GM18507 (cell line): Measurements from ENCODE around the gene ZFP92.
A peak's percentile ranks its signal among the peaks of the same experiment; 100 is the strongest.

Experiments
- DNase-seq: peaks from one replicate; pipeline ENCODE4 v3.0.0; 2011; ENCODE audit warnings: low read depth; ENCODE audit not compliant: insufficient read length; ENCODE audit errors: extremely low spot score
- FAIRE-seq: peaks from 2 replicates; lab custom pipeline; 2011; peaks lifted over from hg19 to GRCh38; lab: Jason Lieb, UNC

The ZFP92 gene

DNA sequence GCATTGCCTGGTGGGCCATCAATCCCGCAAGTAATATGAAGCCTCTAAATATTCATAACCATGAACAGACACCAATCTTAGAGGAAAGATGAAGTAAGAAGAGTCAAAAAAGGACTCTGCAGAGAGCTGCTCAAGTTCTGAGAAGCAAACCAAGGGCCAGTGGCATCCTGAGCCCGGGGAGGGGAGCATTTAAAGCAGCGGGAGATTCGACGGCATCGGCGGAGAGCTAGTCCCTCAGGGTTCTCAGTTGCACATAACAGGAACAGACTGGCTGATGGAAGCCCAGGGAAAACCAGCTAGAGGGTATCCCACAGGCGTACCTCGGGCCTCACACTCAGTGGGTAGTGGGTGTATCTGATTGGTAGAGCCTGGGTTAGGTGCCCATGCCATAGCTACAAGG is 5.3 kb upstream of the ZFP92 start:
- DNase-seq (no peak), FAIRE-seq (no peak)

- FAIRE-seq (no peak), DNase-seq (no peak)
Observed at GRCh38 chrX:153406903-153407302, 4.4 kb upstream of the ZFP92 start.

GRCh38 chrX:153407736-153408135 is 3.5 kb upstream of the ZFP92 start:
- DNase-seq (no peak), FAIRE-seq (no peak)

DNA sequence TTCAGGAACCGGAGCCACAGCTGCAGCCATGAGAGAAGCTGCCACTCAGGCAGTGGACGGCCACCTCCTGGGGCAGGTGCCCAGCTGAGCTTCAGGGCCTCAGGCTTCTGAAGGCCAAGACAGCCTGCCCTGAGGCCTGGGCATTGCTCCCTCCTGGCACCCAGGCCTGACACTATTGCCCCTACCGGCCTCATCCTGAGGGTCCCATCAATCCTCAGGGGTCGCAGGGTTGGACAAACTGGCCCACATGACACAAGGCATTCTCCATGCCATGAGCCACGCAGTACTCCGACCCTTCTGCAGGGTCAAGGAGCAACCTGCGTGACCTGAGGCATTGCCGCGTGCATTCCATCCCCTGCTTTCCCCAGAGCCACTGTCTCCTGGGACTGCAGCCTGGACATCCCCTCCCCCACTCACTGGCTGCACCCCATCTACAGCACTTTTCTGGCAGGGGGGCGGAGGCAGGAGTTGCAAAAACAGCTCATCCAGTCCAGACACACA is 3.0 kb upstream of the ZFP92 start:
- FAIRE-seq = no peak
- DNase-seq = no peak

- DNase-seq (no peak), FAIRE-seq (no peak)
Observed at GRCh38 chrX:153408871-153409351, 2.4 kb upstream of the ZFP92 start.

GRCh38 chrX:153409414-153410101 is 1.7 kb upstream of the ZFP92 start:
- DNase-seq (no peak), FAIRE-seq (no peak)

- DNase-seq = no peak
- no peak for FAIRE-seq
Observed at GRCh38 chrX:153410373-153410772, 899 bp upstream of the ZFP92 start.

DNA sequence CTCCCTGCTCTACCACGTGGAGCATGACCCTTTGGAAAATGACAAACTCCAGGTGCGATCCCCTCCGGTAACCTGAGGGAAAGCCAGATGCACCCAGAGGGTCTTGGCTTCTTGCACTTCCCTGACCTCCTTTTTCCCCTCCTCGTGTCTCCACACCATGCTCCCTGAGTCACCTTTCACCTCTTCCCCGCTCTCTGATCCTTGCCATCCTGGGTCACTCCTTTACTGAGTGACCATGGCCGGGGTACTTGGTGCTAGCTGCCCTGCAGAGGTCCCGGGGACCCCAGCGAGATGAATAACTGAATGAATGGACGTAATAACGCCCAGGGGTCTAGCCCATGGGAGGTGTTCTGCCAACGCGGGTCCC is 401 bp upstream of the ZFP92 start:
- FAIRE-seq (no peak), DNase-seq (no peak)

DNA sequence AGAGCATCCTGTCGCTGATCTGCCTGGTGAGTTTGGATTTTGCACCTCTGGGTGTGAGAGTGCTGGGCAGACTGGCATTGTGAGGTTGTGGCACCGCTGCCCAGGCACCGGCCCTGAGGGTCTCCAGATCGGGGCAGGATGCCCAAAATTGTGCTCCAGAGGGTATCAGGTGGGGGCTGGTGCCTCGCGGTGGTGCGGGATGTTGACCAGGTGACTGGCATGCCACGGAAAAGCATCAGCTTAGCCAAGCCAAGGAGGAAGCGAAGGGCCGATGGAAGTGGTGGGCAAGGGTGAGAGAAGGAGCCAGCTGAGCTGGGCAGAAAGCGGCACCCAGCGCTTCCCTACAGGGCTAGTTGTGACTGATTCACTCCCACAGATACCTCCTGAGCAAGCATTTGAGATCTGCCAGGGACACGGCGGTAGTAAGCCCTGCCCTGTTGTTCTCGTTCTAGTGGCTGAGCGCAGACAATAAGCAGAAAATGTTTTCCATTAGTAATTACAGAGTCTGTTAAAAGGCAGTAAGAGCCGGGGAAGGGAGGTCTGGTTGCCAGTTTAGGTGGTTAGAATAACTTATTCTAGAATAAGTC is 809 bp downstream of the ZFP92 start:
- DNase-seq = no peak
- FAIRE-seq = no peak

GRCh38 chrX:153412746-153413720 is 1.8 kb downstream of the ZFP92 start:
- no peak for DNase-seq
- FAIRE-seq = no peak

GRCh38 chrX:153413731-153414130 is 2.5 kb downstream of the ZFP92 start:
- no peak for FAIRE-seq
- DNase-seq = no peak

GRCh38 chrX:153414856-153415510 is 3.7 kb downstream of the ZFP92 start:
- DNase-seq (no peak), FAIRE-seq (no peak)

- FAIRE-seq (no peak), DNase-seq (no peak)
Observed at GRCh38 chrX:153416781-153417450, 5.6 kb downstream of the ZFP92 start.

DNA sequence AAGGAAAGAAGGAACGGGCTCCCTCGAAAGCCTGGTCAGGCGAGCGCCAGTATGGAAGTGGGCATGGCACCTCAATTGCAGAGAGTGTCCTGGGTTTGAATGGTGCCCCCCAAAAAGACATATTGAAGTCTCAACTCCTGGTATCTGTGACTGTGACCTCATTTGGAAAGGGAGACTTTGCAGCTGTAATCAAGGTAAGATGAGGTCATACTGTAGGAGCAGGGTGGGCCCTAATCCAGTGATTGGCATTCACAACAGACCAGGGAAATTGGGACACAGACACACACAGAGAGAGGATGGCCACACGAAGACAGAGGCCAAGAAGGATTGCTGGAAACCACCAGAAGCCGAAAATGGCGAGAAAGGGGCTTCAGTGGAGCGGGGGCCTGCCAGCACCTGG is 6.4 kb downstream of the ZFP92 start:
- DNase-seq = no peak
- FAIRE-seq = no peak

DNA sequence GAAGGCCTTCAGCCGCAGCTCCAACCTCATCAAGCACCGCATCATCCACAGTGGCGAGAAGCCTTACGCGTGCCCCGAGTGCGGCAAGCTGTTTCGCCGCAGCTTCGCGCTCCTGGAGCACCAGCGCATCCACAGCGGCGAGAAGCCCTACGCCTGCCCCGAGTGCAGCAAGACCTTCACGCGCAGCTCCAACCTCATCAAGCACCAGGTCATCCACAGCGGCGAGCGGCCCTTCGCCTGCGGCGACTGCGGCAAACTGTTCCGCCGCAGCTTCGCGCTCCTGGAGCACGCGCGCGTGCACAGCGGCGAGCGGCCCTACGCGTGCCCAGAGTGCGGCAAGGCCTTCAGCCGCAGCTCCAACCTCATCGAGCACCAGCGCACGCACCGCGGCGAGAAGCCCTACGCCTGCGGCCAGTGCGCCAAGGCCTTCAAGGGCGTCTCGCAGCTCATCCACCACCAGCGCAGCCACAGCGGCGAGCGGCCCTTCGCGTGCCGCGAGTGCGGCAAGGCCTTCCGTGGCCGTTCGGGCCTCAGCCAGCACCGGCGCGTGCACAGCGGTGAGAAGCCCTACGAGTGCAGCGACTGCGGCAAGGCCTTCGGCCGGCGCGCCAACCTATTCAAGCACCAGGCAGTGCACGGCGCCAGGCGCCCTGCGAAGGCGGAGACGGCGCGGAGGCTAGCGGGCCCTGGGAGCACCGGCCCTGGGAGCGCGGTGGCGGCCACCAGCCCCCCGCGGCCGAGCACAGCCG is 9.8 kb downstream of the ZFP92 start:
- no peak for DNase-seq
- FAIRE-seq = no peak

GRCh38 chrX:153421856-153422255 is 10.6 kb downstream of the ZFP92 start:
- FAIRE-seq = no peak
- no peak for DNase-seq

- FAIRE-seq = no peak
- DNase-seq = no peak
Observed at GRCh38 chrX:153423652-153424051, 12.4 kb downstream of the ZFP92 start.

DNA sequence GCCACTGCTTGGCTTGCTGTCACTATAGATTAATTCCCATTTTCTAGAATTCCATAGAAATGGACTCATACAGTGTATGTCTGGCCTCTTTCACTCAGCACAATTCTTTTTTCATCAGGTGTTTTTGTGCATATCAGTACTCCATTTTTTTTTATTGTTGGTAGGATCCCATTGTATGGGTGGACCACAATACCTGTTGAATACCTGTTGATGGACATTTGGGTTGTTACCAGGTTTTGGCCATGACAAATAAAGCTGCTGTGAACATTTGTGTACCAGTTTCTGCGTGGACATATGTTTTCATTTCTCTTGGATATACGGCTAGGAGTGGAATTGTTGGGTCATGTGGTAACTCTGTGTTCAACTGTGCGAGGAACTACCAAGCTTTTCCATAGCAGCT is 14.9 kb downstream of the ZFP92 start:
- no peak for DNase-seq
- FAIRE-seq = peak; percentile 47

DNA sequence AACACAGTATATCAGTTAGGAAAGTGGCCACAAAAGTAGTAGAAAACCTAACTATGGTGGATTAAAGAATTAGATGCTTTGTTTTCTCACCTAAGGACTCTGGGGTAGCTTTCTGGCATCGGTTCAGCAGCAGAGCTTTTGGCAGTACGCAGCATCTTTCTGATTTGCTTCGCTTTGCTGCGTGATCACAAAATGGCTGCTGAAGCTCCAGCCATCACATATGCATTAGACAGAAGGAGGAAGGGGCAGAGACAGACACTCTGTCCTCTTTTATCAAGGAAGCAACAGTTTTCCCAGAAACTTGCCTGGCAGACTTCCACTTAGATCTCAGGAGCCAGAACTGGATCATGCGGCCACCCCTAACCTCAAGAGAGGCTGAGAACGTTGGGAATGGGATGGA is 19.5 kb downstream of the ZFP92 start:
- DNase-seq (no peak), FAIRE-seq (no peak)
